GM06990 (cell line): Measurements from ENCODE around the gene NPTXR.

Source experiments
- DNase-seq: peaks from one replicate; pipeline ENCODE4 v3.0.0-alpha.2; 2011; ENCODE audit not compliant: insufficient read length; ENCODE audit errors: extremely low read depth
- H3K27me3 ChIP-seq: replicated peaks from 2 replicates; pipeline ENCODE4 v1.6.0; 2011; ENCODE audit warnings: low read length; ENCODE audit not compliant: control insufficient read depth, insufficient read depth
- H3K36me3 ChIP-seq: 2 replicates; pipeline ENCODE4 v1.5.1; 2011; ENCODE audit warnings: low read length; ENCODE audit not compliant: control insufficient read depth, insufficient read depth
- H3K4me3 ChIP-seq: replicated peaks from 2 replicates; pipeline ENCODE4 v1.5.1; 2011; ENCODE audit warnings: low read depth, mild to moderate bottlenecking, control low read depth, low read length
- TF ChIP-seq, protein P1 (sequence below): IDR thresholded peaks from 2 replicates; pipeline ENCODE4 v1.5.1; 2011; ENCODE audit warnings: low read length, control low read depth, mild to moderate bottlenecking, inconsistent platforms; ENCODE audit not compliant: insufficient read depth, poor library complexity, severe bottlenecking

Gene NPTXR

DNA sequence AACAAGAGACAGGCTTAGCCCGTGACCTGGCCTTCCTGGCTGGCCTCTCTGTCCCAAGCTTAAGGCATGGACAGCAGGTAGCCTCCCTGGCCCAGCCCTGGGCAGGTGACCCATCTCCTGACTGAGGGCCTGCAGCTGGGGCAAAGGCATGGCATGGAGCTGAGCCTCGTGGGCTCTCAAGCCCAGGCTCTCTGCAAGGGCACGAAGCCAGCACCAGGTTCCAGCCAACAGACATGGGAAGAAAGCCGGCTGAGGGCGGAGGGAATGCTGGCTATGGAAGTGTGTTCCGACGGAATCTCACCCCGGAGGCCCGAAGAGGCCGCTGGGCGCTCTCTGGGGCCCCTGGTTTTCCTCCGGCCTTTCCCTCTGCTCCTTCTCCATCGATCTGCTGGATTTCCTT, 62.8 kb downstream of the NPTXR start:
- Histone ChIP-seq H3K36me3 (no peaks in the 10 kb centered on the region), H3K27me3 (no peaks in the 10 kb centered on the region), H3K4me3 (no peak overlapping the region)
- TF ChIP-seq, protein P1, sequence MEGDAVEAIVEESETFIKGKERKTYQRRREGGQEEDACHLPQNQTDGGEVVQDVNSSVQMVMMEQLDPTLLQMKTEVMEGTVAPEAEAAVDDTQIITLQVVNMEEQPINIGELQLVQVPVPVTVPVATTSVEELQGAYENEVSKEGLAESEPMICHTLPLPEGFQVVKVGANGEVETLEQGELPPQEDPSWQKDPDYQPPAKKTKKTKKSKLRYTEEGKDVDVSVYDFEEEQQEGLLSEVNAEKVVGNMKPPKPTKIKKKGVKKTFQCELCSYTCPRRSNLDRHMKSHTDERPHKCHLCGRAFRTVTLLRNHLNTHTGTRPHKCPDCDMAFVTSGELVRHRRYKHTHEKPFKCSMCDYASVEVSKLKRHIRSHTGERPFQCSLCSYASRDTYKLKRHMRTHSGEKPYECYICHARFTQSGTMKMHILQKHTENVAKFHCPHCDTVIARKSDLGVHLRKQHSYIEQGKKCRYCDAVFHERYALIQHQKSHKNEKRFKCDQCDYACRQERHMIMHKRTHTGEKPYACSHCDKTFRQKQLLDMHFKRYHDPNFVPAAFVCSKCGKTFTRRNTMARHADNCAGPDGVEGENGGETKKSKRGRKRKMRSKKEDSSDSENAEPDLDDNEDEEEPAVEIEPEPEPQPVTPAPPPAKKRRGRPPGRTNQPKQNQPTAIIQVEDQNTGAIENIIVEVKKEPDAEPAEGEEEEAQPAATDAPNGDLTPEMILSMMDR: no peak
- no peak for DNase-seq

DNA sequence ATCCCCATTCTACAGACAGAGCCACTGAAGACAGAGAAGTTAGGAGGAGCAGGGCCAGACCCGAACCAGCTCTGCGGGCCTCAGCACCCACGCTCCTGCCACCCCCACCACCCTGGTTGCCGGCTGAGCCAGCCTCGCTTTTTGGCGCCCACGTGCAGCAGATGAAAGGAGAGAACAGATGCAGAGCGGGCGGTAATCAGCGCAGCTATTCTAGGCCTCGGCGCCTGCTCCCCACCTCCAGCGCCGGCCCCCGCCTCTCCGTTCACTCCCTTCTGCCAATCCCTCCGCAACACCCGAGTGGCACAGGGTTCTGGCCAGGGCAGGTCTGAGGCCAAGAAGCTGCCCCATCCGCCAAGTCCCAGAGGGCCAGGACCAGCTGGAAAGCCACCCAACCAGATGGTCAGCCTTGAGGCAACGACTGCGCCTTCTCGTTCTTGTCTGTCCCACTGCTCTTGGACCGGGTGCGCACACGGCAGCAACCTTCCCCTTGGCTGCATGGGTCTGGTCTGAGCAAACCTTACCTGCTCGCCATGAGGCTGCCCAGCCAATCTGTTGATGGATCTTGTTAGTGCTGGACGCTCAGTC, 66.6 kb downstream of the NPTXR start:
- no peak for DNase-seq
- Histone ChIP-seq H3K27me3 (no peaks in the 10 kb centered on the region), H3K36me3 (no peaks in the 10 kb centered on the region), H3K4me3 (no peak overlapping the region)
- TF ChIP-seq, protein P1: no peak

DNA sequence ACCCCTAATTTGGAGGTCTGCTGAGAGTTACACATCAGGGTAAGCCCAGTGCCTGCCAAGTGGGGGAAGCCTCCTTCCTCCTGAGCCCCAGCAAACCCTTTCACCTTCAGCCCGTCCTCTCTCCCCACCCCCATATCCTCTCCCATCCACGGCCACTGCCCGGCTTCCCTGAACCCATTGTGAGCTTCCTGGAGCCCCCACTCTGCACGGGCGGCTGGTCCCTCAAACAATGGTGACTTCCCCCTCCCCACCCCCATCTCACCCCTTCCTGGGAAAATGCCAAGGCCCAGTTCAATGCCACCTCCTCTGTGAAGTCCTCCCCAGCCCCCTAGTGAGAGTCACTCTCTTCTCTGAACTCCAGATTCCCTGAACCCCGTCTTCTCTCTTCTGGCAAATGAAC, 67.7 kb downstream of the NPTXR start:
- no peak for DNase-seq
- Histone ChIP-seq H3K27me3 (no peaks in the 10 kb centered on the region), H3K36me3 (no peaks in the 10 kb centered on the region), H3K4me3 (no peak overlapping the region)
- TF ChIP-seq, protein P1: no peak

DNA sequence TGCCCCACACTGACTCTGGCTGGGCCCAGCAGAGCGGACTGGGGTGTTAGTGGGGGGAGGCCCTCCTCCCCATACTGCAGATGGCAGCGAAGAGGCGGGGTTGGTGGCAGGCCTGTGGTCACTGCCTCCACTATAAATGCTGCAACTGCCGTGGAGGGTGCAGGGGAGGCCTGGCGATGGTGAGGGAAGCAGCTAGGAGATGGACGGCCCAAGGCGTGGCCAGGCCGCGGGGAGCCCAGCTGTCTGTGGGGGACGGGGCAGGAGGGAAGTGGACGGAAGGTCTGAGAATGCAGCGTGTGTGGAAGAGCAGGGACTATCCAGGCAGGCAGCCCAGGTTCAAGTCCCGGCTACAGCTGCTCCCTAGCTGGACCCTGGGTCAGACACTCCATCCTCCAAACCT, 68.2 kb downstream of the NPTXR start:
- H3K4me3 ChIP-seq: no peak overlapping the region
- H3K36me3 ChIP-seq: no peaks in the 10 kb centered on the region
- DNase-seq: no peak
- H3K27me3 ChIP-seq: no peaks in the 10 kb centered on the region
- TF ChIP-seq, protein P1: no peak

DNA sequence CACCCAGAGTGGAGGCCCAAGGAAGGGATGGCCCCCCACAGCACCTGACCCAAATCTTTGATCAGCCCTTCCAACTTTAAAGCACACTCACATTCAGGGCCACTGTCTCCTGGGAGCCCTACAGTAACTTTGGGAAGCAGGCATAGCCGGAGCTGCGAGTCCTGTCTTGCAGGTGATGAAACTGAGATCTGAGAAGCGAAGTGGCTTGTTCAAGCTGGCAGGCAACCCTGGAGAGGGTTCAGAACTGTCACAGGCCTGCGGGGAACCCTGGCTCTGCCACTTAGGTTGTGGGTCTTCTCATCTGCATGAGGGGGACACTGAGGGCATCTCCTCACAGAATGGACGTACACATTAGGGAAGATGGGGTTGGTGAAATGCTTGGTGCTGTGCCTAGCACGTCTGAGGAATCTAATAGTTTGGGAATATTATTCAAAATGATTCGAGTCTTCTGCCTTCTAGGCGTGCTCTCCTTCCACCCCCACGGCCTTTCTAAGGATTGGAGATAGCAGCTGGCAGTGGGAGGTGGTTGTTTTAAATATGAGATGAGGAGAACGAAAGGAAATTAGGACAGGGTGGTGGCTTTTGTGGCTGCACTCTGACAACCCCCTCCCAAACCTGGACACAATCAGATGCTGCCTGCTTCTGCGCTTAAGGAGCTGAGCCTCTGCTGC, 69.2 kb downstream of the NPTXR start:
- Histone ChIP-seq H3K4me3 (no peak overlapping the region), H3K27me3 (no peaks in the 10 kb centered on the region), H3K36me3 (no peaks in the 10 kb centered on the region)
- DNase-seq: no peak
- TF ChIP-seq, protein P1: no peak
